GM12801 (cell line): Measurements from ENCODE around the gene STMP1.

Experiments
- TF ChIP-seq, protein P1 (sequence below): IDR thresholded peaks from one replicate; pipeline ENCODE4 v1.5.1; 2011; ENCODE audit warnings: control low read depth; ENCODE audit not compliant: insufficient read length; ENCODE audit errors: extremely low read depth

STMP1 gene

DNA sequence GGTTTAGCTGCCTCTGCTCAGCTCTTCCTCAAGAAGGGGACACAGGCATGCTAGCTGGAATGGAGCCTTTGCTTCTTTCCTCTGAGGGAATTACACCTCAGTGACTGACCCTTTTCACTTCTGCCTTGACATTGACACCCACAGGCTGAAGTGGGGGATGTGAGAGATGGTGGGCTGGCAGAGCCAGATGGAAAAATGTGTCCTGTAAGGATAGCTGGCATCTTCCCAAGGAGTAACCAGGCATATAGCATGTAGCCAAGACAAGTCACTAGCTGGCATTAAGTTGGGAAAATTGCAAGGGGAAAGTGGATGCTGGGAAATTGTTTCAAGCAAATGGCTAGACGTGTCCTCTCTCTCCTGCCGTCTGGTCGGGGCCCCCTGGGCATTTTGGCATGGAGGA lies 19.9 kb downstream of the STMP1 start:
- TF ChIP-seq, protein P1, sequence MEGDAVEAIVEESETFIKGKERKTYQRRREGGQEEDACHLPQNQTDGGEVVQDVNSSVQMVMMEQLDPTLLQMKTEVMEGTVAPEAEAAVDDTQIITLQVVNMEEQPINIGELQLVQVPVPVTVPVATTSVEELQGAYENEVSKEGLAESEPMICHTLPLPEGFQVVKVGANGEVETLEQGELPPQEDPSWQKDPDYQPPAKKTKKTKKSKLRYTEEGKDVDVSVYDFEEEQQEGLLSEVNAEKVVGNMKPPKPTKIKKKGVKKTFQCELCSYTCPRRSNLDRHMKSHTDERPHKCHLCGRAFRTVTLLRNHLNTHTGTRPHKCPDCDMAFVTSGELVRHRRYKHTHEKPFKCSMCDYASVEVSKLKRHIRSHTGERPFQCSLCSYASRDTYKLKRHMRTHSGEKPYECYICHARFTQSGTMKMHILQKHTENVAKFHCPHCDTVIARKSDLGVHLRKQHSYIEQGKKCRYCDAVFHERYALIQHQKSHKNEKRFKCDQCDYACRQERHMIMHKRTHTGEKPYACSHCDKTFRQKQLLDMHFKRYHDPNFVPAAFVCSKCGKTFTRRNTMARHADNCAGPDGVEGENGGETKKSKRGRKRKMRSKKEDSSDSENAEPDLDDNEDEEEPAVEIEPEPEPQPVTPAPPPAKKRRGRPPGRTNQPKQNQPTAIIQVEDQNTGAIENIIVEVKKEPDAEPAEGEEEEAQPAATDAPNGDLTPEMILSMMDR: no peak

DNA sequence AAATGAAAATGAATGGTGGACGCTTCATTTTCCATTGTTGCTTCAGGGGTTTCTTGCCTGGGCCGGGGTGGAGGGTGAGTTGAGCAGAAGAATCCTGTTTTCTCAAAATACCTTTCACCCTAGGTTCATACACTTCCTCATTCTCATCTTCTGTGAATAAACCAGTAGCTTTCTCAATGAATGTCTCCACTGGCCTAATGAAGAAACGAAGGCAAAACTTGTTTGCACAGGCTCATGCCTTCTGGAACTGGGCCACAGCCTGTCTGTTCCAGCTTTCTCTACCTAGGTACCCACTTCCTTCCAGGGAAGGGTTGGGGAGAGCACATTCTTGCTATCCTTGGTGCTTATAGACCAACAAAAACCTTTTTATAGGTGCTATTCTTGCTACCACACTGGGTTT lies 21.3 kb downstream of the STMP1 start:
- TF ChIP-seq, protein P1: no peak

DNA sequence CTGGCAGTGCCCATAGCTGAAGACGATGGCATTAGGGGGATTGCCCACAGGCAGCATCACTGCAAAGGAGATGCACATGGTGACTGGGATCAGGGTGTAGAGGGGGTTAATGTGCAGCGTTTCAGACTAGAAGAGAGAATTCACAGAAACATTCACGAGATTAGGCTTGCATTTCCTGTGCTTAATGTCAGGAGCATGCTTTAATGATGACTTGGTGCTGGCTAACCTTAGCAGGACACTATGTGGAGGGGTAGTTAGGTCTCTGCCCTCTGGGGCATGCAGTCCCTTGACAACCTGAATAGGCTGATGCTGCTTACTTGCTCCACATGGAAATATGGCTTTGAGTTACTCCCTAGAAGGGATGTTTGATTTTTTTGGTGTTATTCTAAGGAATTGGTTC lies 21.8 kb downstream of the STMP1 start:
- TF ChIP-seq, protein P1: no peak

DNA sequence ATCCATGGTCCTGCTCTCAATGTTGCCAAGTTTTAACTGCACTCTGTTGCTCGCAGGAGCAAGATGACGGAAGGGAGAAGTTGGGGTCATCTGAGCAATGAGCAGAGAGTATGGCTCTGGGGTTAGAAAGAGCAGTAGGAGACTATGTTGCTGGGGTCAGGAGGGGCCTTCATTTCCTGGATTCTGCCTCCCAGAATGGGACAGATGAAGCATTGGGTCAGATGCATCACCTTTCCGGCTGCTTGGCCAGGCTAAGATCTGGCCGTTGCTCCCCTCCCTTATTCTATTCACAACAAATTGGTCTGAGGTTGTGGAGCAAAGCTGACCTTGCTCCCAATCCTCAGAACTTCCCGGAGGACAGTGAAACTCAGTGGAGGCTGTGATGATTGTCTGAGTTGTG lies 22.4 kb downstream of the STMP1 start:
- TF ChIP-seq, protein P1: no peak

DNA sequence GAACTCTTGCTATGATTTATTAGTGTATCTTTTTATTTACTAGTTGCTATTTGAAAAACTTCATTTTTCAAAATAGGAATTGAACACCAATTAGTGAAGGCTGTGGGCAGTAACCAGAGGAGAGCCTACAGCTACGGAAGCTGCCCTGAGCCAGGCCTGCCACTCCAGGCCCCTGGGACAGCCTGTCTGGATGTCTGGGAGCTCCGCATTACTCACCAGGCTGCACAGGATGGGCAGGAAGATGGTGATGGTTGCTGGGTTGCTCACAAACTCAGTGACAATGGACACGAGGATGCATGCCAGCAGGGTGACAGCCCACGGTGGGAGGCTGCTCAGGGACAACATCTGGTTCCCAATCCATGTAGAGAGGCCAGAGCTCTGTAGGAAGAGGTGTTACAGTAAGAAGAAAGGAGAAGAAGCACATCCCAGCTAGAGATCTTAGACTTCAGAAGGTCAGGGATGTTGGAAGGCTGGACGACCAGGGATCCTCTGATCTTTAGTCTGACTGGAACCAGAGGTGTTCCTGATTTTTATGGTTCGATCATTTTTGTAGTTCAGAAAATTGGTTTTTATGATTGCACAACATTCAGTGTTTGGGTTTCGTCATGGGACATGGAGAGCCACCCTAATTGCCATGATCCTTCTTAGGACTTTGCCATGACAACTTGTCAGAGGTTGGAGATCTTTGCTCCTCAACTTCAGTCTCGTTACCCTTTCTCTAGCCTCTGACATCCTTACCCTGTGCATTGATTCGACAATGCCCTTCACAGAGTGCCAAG lies 23.2 kb downstream of the STMP1 start:
- TF ChIP-seq, protein P1: no peak

DNA sequence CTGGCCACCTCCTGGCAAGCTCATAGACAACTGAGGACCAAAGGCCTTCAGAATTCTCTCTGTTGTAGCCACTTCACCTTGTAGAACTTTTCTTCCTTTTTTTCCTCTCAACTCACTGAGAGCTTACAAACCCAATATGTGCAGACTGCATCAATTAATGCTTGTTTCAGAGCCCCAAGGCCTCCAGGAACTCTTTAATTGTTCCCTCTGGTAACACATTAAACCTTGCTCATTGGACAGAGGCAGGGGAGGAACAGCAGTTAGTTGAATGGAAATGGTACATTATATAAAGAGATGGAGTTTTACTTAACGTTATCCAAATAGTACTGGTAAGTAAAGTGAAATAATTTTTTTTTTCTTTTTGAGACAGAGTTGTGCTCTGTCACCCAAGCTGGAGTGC lies 25.2 kb downstream of the STMP1 start:
- TF ChIP-seq, protein P1: no peak

DNA sequence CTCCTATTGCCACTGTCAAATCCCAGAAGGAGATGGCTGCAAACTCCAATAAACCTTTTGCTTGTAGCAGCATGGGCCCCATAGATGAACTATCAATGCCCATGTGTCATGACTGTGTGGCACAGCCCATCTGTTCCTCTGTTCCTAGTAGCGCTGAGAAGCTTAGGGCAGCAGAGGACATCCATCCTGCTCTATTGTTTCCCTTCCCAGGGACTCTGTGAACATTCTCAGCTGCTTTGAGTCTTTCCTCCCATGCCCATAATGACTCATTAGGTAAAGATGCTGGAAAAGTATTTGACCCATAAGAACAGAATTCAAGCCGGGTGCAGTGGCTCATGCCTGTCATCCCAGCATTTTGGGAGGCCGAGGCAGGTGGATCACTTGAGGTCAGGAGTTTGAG lies 28.3 kb downstream of the STMP1 start:
- TF ChIP-seq, protein P1: no peak
